Measurements from ENCODE around the gene CRYM. TPM values are rescaled to one million over a fixed set of nuclear protein-coding genes. Genes with fewer than 3 reads are reported as not detected.

The CRYM gene
- total RNA-seq, 1 donor: not detected

DNA sequence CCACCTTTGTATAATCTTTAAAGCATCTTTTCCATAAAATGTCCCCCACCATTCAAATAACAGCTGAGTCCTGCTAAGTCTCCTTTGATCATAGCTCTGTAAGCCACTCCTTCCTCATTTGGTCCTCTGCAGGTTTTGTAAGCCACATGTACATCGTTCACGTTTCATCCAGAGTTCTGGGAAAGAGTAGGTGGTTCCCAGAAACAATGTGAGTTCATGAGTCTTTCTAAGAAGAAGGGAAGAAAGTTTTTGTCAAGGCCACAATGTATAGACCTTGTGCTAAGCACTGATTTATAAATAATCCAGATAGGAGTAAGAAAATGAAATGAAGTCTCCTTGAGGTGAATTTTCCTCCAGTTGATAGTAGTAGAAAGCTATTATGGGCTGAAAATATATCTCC, 53.3 kb downstream of the CRYM start:
- no peak for DNase-seq (ENCODE audit: low read depth)
- TF ChIP-seq, protein P1, sequence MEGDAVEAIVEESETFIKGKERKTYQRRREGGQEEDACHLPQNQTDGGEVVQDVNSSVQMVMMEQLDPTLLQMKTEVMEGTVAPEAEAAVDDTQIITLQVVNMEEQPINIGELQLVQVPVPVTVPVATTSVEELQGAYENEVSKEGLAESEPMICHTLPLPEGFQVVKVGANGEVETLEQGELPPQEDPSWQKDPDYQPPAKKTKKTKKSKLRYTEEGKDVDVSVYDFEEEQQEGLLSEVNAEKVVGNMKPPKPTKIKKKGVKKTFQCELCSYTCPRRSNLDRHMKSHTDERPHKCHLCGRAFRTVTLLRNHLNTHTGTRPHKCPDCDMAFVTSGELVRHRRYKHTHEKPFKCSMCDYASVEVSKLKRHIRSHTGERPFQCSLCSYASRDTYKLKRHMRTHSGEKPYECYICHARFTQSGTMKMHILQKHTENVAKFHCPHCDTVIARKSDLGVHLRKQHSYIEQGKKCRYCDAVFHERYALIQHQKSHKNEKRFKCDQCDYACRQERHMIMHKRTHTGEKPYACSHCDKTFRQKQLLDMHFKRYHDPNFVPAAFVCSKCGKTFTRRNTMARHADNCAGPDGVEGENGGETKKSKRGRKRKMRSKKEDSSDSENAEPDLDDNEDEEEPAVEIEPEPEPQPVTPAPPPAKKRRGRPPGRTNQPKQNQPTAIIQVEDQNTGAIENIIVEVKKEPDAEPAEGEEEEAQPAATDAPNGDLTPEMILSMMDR (IDR thresholded peaks at IDR 0.05; ENCODE audit: insufficient read depth, low read depth, low read length): no peak
- H3K4me3 ChIP-seq (ENCODE audit: low read depth, low read length): no peak overlapping the region

DNA sequence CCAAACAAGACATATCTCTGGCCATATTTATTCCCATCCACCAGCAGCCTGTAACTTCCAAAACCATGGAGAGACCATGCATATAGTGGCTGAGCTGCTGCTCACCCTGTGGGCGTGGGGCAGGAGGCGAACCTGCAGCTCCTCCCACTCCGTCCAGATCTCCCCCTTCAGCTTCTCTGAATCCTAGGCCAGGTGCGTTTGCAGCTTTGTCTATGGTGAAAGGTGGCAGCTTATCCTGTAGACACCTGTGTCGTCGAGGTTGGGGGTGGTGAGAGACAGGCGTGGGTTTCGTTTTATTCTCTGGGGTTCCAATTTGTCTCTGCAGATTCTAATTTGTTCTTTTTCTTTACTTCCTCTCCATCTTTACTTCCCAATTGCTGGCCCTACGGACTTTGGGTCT, 54.3 kb downstream of the CRYM start:
- TF ChIP-seq, protein P1 (IDR thresholded peaks at IDR 0.05; ENCODE audit: insufficient read depth, low read depth, low read length): no peak
- no peak for DNase-seq (ENCODE audit: low read depth)
- no peak overlapping the region for H3K4me3 ChIP-seq (ENCODE audit: low read depth, low read length)

DNA sequence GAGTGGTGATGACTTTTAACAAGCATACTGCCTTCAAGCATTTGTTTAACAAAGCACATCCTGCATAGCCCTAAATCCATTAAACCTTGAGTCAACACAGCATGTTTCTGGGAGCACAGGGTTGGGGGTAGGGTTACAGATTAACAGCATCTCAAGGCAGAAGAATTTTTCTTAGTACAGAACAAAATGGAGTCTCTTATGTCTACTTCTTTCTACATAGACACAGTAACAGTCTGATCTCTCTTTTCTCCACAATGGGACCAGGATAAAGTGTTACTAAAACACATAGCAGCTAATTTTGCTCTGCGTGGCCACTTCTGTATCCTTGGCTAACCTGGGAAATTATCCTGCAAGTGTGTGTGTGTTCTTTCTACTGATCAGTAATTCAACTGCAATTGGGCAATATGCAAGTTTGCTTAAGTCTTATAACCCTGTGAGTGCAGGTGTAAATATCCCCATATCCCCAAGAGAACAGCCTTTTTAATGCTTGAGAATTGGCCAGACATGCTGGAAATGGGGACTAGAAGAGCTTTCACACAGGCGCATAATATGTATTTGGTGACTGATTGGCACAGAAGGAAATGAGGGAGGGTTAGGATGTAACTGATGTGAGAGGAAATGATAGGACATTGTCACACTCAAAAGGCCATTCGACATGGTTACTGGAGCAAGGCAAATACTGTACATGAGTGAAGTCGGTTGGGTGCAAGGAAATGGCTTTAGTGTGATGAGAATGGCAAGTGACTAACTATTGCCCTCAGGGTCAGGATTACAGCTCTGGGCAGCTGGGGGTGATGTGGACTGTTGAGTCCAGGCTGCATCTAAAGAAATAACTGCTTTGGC, 55.4 kb downstream of the CRYM start:
- TF ChIP-seq, protein P1 (IDR thresholded peaks at IDR 0.05; ENCODE audit: insufficient read depth, low read depth, low read length): no peak
- no peak for DNase-seq (ENCODE audit: low read depth)
- H3K4me3 ChIP-seq (ENCODE audit: low read depth, low read length): no peak overlapping the region

DNA sequence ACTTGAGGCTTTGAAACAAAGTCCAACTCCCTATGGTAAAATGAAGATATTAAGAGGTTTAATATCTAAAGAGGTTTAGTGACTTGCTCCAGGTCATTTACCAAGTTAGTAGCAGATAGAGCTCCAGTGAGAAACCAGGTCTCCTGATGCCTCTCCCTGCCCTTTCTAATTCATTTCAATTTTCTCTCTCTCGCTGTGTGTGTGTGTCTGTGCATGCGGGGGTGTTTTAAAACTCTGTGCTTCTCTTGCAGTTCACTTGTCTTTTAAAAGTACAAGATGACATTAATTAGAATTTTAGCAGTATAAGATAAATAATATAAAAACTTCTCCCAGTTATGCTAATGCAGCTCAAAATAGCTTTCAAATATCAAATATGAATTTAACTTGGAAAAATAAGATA, 58.5 kb downstream of the CRYM start:
- no peak for DNase-seq (ENCODE audit: low read depth)
- no peak overlapping the region for H3K4me3 ChIP-seq (ENCODE audit: low read depth, low read length)
- TF ChIP-seq, protein P1 (IDR thresholded peaks at IDR 0.05; ENCODE audit: insufficient read depth, low read depth, low read length): no peak

DNA sequence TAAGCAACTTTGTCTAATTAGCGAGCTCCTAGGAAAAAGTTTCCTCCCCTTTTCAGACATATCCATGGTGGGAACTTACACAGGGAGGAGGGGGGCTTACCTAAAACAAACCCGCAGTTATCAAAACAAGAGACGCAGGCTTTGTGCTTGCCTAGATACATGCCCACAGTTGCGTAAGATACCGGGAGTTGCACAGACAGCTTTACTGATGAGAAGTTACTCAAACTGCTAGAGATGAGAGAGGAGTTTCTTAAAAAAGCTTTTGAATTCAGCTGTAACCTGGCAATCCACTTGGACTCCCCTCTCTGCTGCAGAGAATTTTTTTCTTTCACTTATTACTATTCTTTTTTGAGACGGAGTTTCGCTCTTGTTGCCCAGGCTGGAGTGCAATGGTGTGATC, 59.9 kb downstream of the CRYM start:
- peak; percentile 21 for DNase-seq (ENCODE audit: low read depth)
- TF ChIP-seq, protein P1 (IDR thresholded peaks at IDR 0.05; ENCODE audit: insufficient read depth, low read depth, low read length): no peak
- no peak overlapping the region for H3K4me3 ChIP-seq (ENCODE audit: low read depth, low read length)

DNA sequence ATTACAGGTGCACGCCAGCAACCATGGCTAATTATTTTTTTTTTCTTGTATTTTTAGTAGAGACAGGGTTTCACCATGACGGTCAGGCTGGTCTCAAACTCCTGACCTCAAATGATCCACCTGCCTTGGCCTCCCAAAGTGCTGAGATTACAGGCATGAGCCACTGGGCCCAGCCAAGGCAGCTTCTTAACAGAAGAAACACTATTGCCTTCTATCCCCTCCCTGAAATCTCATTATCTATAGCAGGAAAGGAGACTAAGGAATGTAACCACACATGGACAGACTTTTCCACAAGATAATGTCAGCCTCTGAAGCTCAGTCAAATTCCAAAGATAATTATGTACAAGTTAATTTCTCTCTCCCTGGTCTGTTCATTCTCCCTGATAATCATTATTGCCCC, 61.0 kb downstream of the CRYM start:
- H3K4me3 ChIP-seq (ENCODE audit: low read depth, low read length): no peak overlapping the region
- TF ChIP-seq, protein P1 (IDR thresholded peaks at IDR 0.05; ENCODE audit: insufficient read depth, low read depth, low read length): no peak
- no peak for DNase-seq (ENCODE audit: low read depth)

DNA sequence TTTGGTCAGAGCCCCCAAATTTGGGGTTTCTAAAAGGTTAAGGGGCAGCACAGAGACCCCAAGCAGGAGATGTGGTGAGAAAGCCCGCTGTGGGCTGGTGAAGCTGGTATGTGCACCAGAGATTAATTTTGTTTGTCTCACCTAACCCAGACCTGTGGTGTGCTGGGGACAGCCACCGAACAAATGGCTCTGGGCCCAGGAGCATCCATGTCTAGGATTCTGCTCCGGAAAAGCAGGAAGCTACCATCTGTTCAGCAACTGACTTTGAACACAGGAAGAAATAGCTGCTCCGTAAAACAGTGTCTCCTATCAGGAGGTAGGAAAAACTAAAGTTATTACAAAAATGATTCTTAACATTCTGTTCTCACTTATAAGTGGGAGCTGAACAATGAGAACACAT, 64.0 kb downstream of the CRYM start:
- H3K4me3 ChIP-seq (ENCODE audit: low read depth, low read length): no peak overlapping the region
- TF ChIP-seq, protein P1 (IDR thresholded peaks at IDR 0.05; ENCODE audit: insufficient read depth, low read depth, low read length): no peak
- no peak for DNase-seq (ENCODE audit: low read depth)

Measured in fibroblast of villous mesenchyme (primary cell).